HepG2 (cell line): ENCODE data around the gene ENPP1. TPM values are rescaled to one million over a fixed set of nuclear protein-coding genes. Genes with fewer than 3 reads are reported as not detected.

Experiments used
- CREBL2 ChIP-seq: sonication (generic); formaldehyde crosslinking; IDR thresholded peaks from 2 replicates; pipeline ENCODE4 v1.8.1; 2023; ENCODE audit warnings: missing genetic modification reagents, mild to moderate bottlenecking, borderline replicate concordance
- HOMEZ ChIP-seq: IDR thresholded peaks from 2 replicates; pipeline ENCODE4 v1.6.1; 2016; ENCODE audit warnings: low read depth
- IRF2 ChIP-seq: IDR thresholded peaks from 2 replicates; pipeline ENCODE4 v1.6.1; 2018; ENCODE audit warnings: missing genetic modification reagents, missing compliant biosample characterization
- KAT2B ChIP-seq: fragments of 150-350 bp; IDR thresholded peaks from 2 replicates; pipeline ENCODE4 v1.6.1; 2014; ENCODE audit warnings: low read depth, low read length, borderline replicate concordance
- KDM6A ChIP-seq: IDR thresholded peaks from 2 replicates; pipeline ENCODE4 v1.6.1; 2016; ENCODE audit warnings: low read depth
- MAZ ChIP-seq, 2 experiments: sonication (generic) in 1 of 2; formaldehyde crosslinking in 1 of 2; IDR thresholded peaks; 2 replicates each; pipeline versions ENCODE4 v1.5.0 to v1.6.1; 2012 to 2020; ENCODE audit warnings: low read depth in 2 of 2, mild to moderate bottlenecking in 2 of 2, borderline replicate concordance in 1 of 2, improper control_type of control experiment in 1 of 2, low read length in 1 of 2, missing genetic modification reagents in 1 of 2, moderate library complexity in 1 of 2
- NFRKB ChIP-seq: fragments of 450-650 bp; IDR thresholded peaks from 2 replicates; pipeline ENCODE4 v1.6.1; 2017
- NR2F6 ChIP-seq, 2 experiments: IDR thresholded peaks; 2 replicates each; pipeline ENCODE4 v1.6.1; 2016; ENCODE audit warnings: antibody characterized with exemption in 1 of 2, mild to moderate bottlenecking in 1 of 2
- RBFOX2 ChIP-seq: fragments of 200-400 bp; formaldehyde crosslinking; IDR thresholded peaks from 2 replicates; pipeline ENCODE4 v1.6.1; 2017; ENCODE audit warnings: low read depth, mild to moderate bottlenecking, low read length
- REXO4 ChIP-seq: sonication (generic); formaldehyde crosslinking; IDR thresholded peaks from 2 replicates; pipeline ENCODE4 v1.8.0; 2022; ENCODE audit warnings: missing genetic modification reagents, mild to moderate bottlenecking, borderline replicate concordance
- SIN3B ChIP-seq: fragments of 150-350 bp; IDR thresholded peaks from 2 replicates; pipeline ENCODE4 v1.6.1; 2014; ENCODE audit warnings: low read length
- SMARCE1 ChIP-seq: fragments of 450-650 bp; IDR thresholded peaks from 2 replicates; pipeline ENCODE4 v1.6.1; 2017; ENCODE audit warnings: borderline replicate concordance
- SOX13 ChIP-seq, 3 experiments: fragments of 450-650 bp in 1 of 3; sonication (generic) in 1 of 3; formaldehyde crosslinking in 1 of 3; IDR thresholded peaks in 2 of 3; conservative IDR thresholded peaks in 1 of 3; 2 replicates each; pipeline versions ENCODE4 v1.5.0 to v1.6.1; 2016 to 2020; ENCODE audit warnings: antibody characterized with exemption in 1 of 3, mild to moderate bottlenecking in 1 of 3, missing compliant biosample characterization in 1 of 3, missing genetic modification reagents in 1 of 3, moderate library complexity in 1 of 3
- SP140L ChIP-seq: sonication (generic); formaldehyde crosslinking; IDR thresholded peaks from 2 replicates; pipeline ENCODE4 v1.4.0; 2020; ENCODE audit warnings: missing genetic modification reagents, borderline replicate concordance
- SRSF4 ChIP-seq: fragments of 200-400 bp; formaldehyde crosslinking; IDR thresholded peaks from one replicate; pipeline ENCODE4 v1.6.1; 2018; ENCODE audit warnings: mild to moderate bottlenecking, low read depth, low read length, moderate library complexity; ENCODE audit not compliant: poor library complexity, severe bottlenecking
- ZBTB33 ChIP-seq: sonication (generic); formaldehyde crosslinking; IDR thresholded peaks from 2 replicates; pipeline ENCODE4 v1.4.0; 2020; ENCODE audit warnings: missing genetic modification reagents
- ZNF326 ChIP-seq: sonication (generic); formaldehyde crosslinking; IDR thresholded peaks from 2 replicates; pipeline ENCODE4 v1.4.0; 2020; ENCODE audit warnings: missing genetic modification reagents, borderline replicate concordance
- ZNF564 ChIP-seq: sonication (generic); formaldehyde crosslinking; IDR thresholded peaks from 2 replicates; pipeline ENCODE4 v1.8.1; 2023; ENCODE audit warnings: mild to moderate bottlenecking, missing genetic modification reagents
- ZNF687 ChIP-seq: sonication (generic); formaldehyde crosslinking; IDR thresholded peaks from 2 replicates; pipeline ENCODE4 v1.5.1; 2020; ENCODE audit warnings: mild to moderate bottlenecking, missing genetic modification reagents, moderate library complexity
- polyA plus RNA-seq, 8 experiments: library from polyadenylated mRNA; depleted of rRNA in 3 of 8; stranded (reverse) in 7 of 8; unstranded in 1 of 8; fragments of >200 nt; fragmentation: Illumina TruSeq in 4 of 8; extraction: Trizol in 4 of 8; gene quantifications; 2 replicates each; pipeline versions ENCODE4 v1.2.1 to v1.2.3, GENCODE V29; 2011 to 2016; ENCODE audit warnings: low read depth in 4 of 8, missing spikeins in 1 of 8, mixed read lengths in 1 of 8; ENCODE audit not compliant: insufficient read depth in 1 of 8
- total RNA-seq, 5 experiments: library from RNA; depleted of rRNA; stranded (reverse); fragments of >200 nt; fragmentation: Illumina TruSeq; extraction: Trizol; gene quantifications; 2 replicates each; pipeline ENCODE4 v1.2.3, GENCODE V29; 2016; ENCODE audit warnings: low read depth in 1 of 5

ENPP1 gene
- total and polyA plus RNA-seq, 2 of the 13 experiments (the other 11 are each of a cell fraction or from before 2014, with no cell fraction given) = 56.5 to 160 TPM

- TF ChIP-seq CREBL2 (CRISPR knock-in tag) (no peak), SOX13 (IDR thresholded peaks at IDR 0.05) (peak; percentile 39; the same call in 1 of the 2 replicates), SOX13 (CRISPR knock-in tag; conservative IDR thresholded peaks at IDR 0.05 in 1 of 2, IDR thresholded peaks at IDR 0.05 in 1 of 2) (peak in 1 of 2 experiments; percentile 88; a peak in 2 of 4 replicates), ZNF326 (no peak), KAT2B (no peak), ZBTB33 (CRISPR knock-in tag) (peak; percentile 46; the same call in 1 of the 2 replicates), REXO4 (CRISPR knock-in tag) (no peak), SRSF4 (no peak), NFRKB (0 out of 2 replicates have a peak, but pooled peaks have one; percentile 9), RBFOX2 (peak; percentile 66), KDM6A (CRISPR knock-in tag) (peak; percentile 99), SIN3B (0 out of 2 replicates have a peak, but pooled peaks have one; percentile 7), IRF2 (CRISPR knock-in tag) (peak; percentile 75), ZNF564 (CRISPR knock-in tag) (0 out of 2 replicates have a peak, but pooled peaks have one; percentile 40), ZNF687 (CRISPR knock-in tag) (peak; percentile 37; the same call in 1 of the 2 replicates), NR2F6 (IDR thresholded peaks at IDR 0.05) (peak; percentile 88), NR2F6 (CRISPR knock-in tag; IDR thresholded peaks at IDR 0.05) (peak; percentile 86), MAZ (IDR thresholded peaks at IDR 0.05; ENCODE audit: borderline replicate concordance, low read depth, low read length) (no peak), MAZ (CRISPR knock-in tag; IDR thresholded peaks at IDR 0.05; ENCODE audit: low read depth) (no peak), SMARCE1 (peak; percentile 68; the same call in 1 of the 2 replicates), HOMEZ (CRISPR knock-in tag) (peak; percentile 95), SP140L (CRISPR knock-in tag) (no peak; the same call in 1 of the 2 replicates)
Observed at GRCh38 chr6:131894493-131895424, 86.9 kb downstream of the ENPP1 start (continued).
